HG03571 (cell line): ENCODE measurements around the gene HMGN1.
"Not testable (repeated sequence)": the region's sequence is repeated elsewhere in the genome, so short reads cannot be mapped to it uniquely, and the experiment has no call there.

ENCODE experiments used
- ATAC-seq: cut with Tn5 transposase; IDR thresholded peaks from one replicate; pipeline ENCODE4 v1.9.1; 2021; ENCODE audit not compliant: unreplicated experiment

The HMGN1 gene, protein sequence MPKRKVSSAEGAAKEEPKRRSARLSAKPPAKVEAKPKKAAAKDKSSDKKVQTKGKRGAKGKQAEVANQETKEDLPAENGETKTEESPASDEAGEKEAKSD

DNA sequence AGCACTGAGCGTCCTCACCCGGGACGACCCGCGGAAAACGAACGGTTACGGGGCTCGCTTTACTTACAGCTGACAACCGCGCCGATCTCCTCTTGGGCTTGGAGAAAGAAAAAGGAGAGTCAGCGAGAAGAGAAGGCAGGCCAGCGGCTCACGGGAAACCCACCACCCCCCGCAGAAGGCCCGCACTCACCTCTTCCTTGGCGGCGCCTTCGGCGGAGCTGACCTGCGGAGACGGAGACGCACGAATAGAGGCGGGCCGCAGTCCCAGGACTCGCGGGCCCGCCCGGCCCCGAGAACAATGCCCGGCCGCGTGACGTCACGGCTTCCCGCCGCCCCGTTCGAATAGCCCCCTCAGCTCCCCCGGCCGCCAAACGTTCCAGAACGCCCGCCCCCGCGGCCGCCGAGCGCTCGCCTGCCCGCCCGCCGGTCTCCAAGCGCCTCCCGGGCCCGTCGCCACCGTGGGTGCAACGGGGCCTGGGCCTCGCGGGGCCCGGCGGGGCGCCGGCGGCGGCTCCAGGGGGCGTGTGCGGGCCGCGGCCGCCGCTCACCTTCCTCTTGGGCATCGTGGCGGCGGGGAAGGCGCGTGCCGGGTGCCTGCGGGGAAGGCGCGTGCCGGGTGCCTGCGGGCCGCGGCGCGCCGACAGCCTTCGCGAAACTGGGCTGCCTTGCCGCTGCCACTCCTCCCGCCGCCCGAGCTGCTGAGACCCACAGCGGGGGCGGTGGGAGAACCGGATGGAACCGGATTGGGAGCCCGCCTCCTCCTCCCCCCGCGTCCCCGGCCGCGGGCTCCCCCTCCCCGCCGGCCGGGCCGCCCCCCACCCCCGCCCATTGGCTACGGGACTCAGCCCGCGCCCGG lies at the start of gene HMGN1:
Gene HMGN1 (minus strand): TSS at position 734 of the 856 bp plus-strand sequence. CDS start 171 bp downstream, at position 563.
- ATAC-seq = peak; percentile 49

DNA sequence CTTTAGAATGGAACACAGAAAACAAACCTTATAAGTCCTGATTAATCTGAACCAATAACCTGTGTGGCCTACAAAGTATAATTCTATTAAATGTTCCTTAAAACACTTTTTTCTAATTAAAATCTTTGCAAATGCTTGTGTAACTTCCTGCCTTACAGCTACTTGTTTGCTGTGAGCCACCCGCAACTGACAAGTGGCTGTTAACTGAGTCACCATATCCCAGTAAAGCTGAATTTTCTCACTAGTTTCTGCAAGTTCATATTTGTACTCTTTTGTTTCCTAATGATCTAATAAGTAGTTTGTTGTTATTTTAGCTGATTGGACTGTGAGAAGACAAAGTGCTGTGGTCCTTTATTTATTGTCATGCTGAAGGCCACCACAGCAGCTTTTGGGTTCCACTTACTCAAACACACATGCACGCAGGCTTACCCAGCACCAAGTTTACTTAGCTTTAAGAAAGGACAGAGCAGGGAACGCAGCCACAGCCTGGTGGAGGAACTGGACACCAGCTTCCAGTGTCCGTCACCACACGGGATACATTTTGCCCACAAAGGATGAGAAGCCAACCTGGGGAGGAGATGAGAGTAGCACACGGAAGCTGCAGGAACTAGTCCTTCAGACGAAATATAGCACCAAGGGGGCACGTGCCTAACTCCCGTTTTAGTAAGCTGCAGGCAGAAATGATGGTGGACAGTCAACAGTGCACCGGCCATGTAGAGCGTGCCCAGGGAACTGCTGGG lies 48.9 kb upstream of the HMGN1 start:
- no peak for ATAC-seq

DNA sequence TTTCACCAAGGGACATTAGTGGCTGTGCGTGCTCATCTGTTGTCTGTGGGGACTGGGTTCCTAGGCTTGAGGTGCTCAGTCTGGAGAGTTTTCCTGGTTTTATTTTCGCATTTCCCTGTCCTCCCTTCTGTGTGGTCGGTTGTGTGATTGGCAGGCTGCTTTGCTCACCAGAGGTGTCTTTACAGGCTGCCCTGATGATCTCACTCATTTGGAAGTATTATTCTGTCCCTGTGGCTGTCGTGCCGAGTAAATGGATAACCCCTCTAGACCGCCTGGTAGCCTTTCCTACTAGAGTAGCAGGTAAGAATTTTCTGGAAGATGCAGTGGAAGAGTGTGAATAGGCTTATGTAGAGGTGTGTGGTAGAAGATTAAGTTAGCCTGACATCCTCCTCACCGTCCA lies 44.1 kb upstream of the HMGN1 start:
- no peak for ATAC-seq

DNA sequence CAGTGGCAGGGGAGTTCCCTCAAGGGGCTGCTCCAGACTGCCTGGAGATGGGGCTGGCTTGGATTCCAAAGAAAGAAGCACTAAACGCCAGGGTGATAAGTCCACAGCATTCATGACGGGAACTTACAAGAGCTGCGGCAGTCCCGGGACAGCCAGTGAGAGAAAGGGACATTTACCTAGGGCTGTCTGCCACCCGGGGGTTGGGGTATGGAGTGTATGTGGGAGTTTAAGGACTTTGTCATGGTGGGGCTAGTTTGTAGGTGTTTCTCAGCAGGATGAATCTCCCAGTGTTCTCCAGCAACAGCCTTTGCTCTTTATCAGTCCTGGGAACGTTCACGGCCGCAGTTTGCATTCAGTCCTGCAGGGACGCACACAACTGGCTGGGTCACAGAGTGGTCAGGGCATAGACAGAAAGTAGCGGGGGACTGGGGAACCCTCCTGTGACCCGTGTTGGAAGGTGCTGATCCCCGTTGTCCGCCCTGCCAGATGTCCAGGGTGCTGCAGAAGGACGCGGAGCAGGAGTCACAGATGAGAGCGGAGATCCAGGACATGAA lies 41.4 kb upstream of the HMGN1 start:
- no peak for ATAC-seq

DNA sequence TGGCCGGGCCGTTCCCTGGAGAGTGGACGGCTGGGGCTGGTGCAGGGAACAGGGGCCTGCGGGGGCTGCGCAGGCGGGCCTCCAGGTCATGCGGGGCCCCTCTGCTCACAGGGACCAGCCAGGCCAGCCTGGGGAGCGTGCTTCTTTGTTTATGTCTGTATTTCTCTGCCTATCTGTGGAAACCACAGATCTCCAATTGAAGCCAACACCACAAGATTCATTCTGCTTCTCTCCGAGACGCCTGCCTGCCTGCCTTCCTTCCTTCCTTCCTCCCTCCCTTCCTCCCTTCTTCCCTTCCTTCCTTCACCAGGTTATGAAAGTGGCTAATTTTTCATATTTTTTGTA lies 39.9 kb upstream of the HMGN1 start:
- no peak for ATAC-seq

DNA sequence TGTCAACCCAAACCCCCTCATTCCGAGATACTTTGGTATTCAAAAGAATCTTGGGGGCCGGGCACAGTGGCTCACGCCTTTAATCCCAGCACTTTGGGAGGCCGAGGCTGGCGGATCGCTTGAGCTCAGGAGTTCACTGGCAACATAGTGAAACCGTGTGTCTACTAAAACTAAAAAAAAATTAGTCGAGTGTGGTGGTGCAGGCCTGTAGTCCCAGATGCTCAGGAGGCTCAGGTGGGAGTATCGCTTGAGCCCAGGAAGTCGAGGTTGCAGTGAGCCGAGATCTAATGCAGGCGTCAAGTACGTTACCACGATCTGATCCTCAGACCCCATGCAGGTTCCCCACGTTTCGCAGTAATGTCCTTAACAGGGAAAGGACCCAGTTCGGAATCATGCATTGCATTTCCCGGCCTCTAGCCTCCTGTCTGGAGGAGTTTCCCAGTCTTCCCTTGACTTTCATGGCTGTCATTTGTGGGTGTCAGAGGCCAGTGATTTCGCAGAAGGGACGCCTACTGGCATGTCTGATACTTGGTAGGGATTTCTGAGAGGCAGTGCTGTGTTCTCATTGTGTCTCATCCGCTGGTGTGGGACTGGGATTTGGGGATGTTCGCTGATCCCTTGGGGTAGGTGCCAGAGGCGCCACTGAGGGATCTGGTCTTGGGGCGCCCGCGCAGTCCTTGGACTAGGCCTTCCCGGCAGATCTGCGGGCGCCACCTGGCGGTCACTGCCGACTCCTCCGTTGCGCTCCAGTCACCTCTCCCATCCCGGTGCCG lies 39.3 kb upstream of the HMGN1 start:
- ATAC-seq = peak; percentile 73

DNA sequence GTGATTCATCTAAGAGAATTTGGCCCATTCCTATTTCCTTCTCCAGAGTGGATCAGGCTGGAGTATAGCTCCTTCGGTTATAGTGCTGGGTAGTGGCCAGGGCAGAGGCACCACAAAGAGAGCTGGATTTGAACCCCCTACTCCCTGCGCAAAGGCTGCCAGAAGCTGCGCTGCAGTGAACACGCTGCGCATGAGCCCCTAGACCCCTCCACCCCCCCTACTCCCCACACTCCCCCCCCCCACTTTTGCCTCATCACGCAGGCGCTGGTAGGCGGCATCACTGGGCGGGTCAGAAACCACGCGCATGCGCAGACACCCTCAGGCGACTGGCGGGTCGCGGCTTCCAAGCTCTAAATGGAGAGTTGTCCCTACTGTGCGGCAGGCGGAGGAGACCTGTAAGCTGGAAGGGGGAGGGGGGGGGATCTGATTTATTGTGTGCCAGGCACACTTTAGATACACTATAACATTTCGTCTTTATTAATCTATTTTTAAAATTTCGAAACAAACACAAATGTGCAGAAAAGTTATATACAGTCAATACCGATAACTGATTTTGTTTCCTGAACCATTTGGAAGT lies 38.7 kb upstream of the HMGN1 start:
- no peak for ATAC-seq

DNA sequence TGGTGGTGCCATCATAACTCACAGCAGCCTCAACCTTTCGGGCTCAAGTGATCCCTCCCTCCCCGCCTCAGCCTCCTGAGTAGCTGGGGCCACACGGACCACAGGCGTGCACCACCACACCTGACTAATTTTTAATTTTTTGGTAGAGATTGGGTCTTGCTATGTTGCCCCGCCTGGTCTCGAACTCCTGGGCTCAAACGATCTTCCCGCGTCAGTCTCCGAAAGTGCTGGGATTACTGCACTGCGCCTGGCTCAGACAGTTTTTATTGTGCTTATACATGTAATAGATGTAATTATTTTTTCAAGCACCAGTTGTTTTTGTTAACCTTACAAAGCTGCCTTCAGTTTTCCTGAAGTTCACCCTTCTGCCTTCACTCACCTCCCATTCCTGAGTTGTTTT lies 38.0 kb upstream of the HMGN1 start:
- no peak for ATAC-seq

DNA sequence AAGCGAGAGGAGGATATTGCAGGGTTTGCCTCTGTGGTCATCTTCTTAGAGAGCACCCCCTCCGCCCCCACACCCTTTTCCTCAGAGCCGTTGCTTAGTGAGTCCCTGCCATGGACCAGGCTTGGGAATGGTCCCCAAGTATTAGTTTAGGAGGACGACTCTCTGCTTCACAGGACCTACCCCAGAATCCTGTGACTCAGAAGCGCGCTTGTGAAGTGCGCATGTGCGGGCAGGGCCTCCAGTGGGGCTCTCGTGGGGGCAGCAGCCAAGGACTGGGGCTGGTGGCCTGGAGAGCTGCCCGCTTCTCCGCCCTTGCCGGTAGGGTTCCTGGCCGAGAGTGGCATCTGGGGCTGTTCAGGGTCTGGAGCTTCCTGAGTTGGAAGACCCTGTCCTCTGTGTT lies 37.3 kb upstream of the HMGN1 start:
- no peak for ATAC-seq

DNA sequence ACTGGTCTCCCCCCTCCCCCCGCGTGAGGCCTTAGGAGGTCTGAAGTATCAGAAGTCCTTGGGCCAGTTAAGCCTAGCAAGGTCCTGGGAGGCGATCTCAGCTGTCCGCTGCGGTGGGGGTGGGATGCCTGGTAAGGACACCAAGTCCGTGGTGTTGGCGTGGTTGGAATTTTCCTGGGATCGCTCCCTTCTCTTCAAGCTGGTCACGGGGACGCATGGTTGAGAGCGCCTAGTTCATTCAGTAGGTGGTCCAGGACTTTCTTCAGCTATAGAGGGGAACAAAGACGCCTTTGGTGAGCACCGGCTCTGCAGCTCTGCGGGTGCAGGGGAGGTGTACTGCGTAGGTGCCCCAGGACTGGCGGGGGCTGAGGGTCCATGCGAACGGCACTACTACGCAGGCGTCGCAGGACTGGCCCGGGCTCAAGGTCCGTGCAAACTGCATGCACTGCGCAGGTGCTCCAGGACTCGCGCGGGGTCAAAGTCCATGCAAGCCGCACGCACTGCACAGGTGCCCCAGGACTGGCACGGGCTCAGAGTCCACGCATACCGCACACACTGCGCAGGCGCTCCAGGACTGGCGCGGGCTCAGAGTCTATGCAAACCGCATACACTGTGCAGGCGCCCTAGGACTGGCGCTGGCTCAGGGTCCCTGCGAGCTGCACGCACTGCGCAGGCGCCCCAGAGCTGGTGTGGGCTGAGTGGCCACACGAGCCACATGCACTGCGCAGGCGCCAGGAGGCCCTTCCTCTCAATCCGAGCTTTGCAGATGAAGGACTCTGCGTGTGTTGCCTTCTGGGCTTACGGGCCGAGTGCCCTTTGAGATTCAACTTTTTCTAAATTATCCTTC lies 36.6 kb upstream of the HMGN1 start:
- ATAC-seq = no peak

DNA sequence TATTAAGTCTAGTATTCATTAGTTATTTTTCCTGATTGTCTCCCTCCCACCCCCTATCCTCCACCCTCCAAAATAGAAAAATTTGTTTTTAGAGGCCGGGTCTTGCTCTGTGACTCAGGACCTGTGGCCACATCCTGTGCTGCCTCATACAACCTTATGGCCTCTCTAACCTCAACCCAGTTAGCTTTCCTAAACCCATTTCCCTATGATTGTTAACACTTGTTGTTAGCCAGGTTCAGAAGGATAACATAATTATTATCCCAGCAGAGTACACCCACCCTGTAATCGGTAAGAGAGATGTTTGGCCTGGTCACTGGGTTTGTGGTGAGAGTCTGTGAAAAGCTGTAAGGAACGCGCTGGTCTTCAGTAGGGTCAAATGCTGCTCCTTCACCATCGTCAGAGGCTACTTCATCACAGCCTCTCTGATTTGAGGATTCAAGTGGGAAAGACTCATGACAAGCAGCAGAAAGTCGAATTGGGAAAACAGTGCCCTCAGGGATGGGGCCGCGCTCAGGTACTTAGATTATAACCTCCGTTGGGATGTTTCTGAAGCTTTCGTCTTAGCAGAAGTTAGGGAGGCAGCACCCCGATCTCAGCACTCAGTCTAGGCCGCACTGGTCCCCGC lies 35.9 kb upstream of the HMGN1 start:
- ATAC-seq = no peak

DNA sequence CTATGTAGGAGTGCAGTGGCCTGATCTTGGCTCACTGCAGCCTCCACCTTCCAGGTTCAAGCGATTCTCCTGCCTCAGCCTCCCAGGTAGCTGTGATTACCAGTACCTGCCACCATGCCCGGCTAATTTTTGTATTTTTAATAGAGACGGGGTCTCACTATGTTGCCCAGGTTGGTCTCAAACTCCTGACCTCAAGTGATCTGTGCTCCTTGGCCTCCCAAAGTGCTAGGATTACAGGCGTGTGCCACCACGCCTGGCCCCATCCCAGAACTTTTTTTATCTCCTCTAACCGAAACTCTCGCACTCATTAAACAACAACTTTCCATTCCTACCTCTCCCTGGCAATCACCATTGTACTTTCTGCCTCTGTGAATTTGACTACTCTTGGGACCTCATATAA lies 33.2 kb upstream of the HMGN1 start:
- not testable (repeated sequence) for ATAC-seq

DNA sequence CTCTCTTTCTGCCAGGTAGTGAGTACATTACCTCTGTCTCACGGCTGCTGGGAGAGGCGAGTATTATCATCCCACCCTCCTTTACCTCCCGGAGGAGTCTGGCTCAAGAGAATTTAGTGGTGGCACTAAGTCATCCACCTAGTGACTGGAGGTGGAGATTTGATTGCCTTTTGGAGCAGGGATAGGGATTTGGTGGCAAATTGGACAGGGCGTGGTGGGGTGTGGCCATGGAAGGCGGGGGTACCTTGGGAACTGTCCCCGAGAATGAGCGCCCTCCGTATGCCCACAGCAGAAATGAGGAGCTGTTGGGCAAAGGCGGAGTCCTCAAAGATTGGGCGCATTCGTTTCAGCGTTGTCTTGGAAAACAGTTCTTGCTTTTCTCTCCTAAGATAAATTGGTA lies 32.1 kb upstream of the HMGN1 start:
- no peak for ATAC-seq

DNA sequence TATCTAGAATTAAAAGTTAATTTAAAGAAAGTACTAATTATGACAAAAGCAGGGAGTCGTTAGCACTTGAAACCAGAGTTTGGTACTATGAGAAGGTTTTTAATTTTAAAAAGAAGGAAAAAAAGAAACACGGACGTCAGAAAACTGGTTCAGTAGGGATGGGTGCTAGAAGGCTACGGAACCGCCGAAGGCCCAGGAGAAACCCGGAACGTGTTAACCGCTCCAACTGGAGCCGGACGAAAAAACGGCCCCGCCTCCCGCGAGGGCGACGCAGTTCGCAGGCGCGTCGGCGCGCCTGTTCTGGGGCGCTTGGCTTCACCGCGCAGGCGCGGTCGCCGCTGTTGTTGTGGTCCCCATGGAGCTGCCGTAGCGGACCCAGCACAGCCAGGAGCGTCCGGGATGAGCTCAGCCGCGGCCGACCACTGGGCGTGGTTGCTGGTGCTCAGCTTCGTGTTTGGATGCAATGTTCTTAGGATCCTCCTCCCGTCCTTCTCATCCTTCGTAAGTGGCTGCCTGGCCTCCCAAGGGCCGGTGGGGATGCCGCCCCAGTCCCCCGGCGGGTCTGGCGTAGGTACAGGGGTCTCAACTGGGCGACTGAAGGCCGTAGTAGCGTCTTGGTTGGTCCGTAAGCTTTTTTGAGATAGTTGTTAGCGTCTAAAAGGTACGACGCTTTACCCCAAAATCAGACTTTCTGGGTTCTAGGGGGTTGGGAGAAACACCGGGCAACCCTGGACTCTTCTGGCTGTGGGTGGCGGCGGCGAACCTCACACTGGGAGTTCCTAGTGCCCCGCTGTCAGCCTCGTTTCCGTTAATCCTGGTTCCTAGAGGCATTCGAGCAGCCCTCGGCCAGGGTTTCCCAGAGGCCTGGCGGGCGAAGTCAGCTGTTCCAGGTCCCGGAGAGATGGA lies 31.4 kb upstream of the HMGN1 start:
- ATAC-seq = peak; percentile 93

DNA sequence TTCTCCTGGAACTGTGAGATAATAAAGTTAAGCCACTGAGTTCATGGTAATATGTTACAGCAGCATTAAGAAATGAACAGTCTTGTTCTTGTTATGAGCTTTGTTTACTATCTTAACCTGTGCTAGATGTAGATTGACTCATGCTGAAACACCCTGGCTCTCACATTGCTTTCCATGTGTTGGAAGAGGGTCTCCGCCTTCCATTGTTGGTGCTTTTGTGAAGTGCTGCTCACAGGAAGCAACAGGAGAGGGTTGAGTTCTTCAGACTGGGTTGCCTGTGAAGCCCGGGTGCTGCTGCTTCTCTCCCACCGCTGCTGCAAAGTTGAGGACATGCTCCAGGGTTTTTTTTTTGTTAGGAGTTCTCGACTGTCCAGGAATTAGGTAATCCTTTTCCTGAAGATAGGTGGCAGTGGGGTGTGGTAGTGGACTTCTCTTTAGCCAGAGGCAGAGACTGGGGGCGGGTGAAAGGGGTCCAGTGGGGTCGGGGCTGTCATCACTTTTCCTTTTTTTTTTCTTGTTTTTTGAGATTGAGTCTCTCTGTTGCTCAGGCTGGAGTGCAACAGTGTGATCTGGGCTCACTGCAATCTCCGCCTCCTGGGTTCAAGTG lies 28.7 kb upstream of the HMGN1 start:
- no peak for ATAC-seq

DNA sequence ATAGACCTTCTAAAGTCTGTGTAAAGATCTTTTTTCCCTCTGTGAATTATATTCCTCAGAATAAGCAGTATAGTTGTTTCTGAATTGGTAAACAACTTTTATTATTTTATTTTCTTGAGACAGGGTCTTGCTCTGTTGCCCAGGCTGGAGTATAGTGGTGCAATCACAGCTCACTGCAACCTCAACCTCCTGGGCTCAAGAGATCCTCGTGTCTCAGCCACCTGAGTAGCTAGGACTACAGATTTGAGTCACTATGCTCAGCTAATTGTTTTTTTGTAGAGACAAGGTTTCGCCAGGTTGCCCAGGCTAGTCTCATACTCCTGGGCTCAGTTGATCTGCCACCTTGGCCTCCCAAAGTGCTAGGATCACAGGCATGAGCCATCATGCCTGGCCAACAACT lies 26.6 kb upstream of the HMGN1 start:
- no peak for ATAC-seq

DNA sequence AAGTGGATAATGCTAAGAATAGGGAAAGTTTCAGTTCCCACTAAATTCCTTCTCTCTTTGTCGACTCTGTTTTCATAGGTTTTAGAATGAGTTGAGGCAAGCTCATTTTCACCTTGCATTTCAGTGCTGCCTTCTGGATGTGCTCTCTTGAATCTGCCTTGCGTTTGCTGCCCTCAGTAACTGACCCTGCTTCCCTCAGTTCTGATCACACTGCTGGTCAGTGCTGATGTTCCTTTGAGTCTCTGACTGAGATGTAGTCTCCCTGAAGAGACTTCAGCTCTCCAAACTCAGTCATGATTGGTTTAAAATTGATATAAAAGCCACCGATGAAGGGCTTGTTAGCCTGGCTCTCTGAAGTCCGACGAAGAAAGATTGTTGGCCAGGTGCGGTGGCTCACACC lies 25.2 kb upstream of the HMGN1 start:
- ATAC-seq = no peak

DNA sequence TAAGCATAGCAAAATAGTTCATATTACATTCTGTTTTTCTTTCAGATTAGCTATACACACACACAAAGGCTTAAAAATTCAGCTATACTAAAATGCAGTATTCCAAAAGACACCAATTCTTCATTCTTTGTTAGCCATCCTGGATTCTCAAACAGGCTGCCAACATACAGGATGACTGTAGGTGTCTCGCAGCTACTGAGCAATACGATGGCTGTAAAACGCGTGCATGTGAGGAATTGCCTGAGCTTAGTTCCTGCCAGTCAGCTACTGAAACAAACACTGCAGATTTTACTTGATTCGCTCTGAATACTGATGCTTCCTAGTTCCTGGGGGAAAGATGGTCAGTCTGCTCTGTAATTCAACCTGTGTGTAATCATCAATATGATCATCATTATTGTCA lies 24.7 kb upstream of the HMGN1 start:
- no peak for ATAC-seq
